Central memory CD8-positive, alpha-beta T cell (primary cell): ENCODE measurements around the gene MYEF2.

Source experiments
- ATAC-seq: fragments of 150-1000 bp; cut with Tn5 transposase; replicated peaks from 2 replicates; pipeline ENCODE4 v1.10.0; 2022; ENCODE audit warnings: mild to moderate bottlenecking, moderate FRiP score, moderate number of reproducible peaks; ENCODE audit not compliant: poor library complexity, severe bottlenecking; ENCODE audit errors: extremely low read depth
- DNase-seq, 2 donors: peaks; one replicate each; pipeline ENCODE4 v3.0.0; 2021; ENCODE audit warnings: low spot score in 2 of 2
- H3K27ac Mint-ChIP-seq: one replicate; pipeline ENCODE4 v1.8.0; 2022; ENCODE audit warnings: low read depth, mild to moderate bottlenecking, moderate library complexity, mixed read lengths
- H3K27me3 Mint-ChIP-seq: one replicate; pipeline ENCODE4 v1.8.0; 2022; ENCODE audit warnings: mixed read lengths
- H3K36me3 Mint-ChIP-seq: one replicate; pipeline ENCODE4 v1.8.0; 2022; ENCODE audit warnings: mild to moderate bottlenecking, moderate library complexity, mixed read lengths; ENCODE audit not compliant: insufficient read depth
- H3K4me1 Mint-ChIP-seq: one replicate; pipeline ENCODE4 v1.8.0; 2022; ENCODE audit warnings: mixed read lengths
- H3K4me3 Mint-ChIP-seq: one replicate; pipeline ENCODE4 v1.8.0; 2022; ENCODE audit warnings: mild to moderate bottlenecking, moderate library complexity, mixed read lengths
- H3K9me3 Mint-ChIP-seq: one replicate; pipeline ENCODE4 v1.8.0; 2022; ENCODE audit warnings: mixed read lengths

The MYEF2 gene

DNA sequence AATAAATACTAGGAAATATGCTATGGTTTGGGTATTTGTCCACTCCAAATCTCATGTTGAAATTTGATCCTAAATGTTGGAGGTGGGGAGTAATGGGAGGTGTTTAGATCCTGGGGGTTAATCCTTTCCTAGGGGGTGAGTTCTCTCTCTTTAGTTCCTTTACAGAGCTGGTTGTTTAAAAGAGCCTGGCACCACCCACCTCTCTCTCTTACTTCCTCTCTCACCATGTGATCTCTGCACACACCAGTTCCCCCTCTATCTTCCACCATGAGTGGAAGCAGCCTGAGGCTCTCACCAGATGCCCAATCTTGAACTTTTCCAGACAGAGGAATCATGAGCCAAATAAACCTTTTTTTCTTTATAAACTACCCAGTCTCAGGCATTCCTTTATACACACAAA lies 46.8 kb downstream of the MYEF2 start:
- no peaks in the 10 kb centered on the region for H3K36me3 Mint-ChIP-seq
- DNase-seq: no peak

DNA sequence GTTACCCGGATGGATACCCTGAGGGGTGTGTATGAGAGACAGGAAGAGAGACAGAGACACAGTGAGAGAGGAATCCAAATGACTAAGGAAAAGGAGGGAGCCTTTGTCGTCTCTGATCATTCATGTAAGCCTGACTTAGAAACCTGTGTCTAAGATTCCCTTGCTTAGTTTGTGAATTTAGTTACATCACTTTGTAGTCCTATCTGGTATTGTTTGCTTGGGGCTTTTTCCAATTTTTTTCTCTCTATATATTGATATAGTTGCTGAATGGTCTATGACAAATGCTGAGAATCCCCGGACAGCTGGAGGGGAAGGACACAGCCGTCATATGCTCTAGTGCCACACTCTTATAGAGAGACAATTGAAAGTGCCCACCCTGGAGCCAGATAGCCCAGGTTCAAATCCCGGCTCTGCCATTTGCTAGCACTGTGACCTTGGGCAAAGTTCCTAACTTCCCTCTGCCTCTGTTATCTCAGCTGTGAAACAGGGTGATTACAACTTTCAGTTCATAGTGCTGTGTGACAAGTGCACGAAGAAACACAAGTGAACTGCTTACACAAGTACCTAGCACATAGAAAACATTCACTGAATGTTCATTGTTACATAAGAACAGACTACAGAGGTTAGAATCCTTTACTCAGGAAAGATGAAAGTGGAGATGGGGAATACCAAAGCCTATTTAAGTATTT lies 51.3 kb downstream of the MYEF2 start:
- Mint-ChIP-seq H3K27me3 (peaks cover 10% of the 10 kb centered on the region), H3K4me1 (no peaks in the 10 kb centered on the region), H3K36me3 (no peaks in the 10 kb centered on the region), H3K4me3 (no peak overlapping the region), H3K9me3 (no peaks in the 10 kb centered on the region), H3K27ac (no peak overlapping the region)
- ATAC-seq (no peak), DNase-seq (no peak)

More for the DNA sequence above, 46.8 kb downstream of the MYEF2 start:
- Mint-ChIP-seq H3K4me1 (no peaks in the 10 kb centered on the region), H3K4me3 (no peak overlapping the region), H3K27me3 (peaks cover 2% of the 10 kb centered on the region), H3K9me3 (no peaks in the 10 kb centered on the region), H3K27ac (no peak overlapping the region)
- no peak for ATAC-seq

DNA sequence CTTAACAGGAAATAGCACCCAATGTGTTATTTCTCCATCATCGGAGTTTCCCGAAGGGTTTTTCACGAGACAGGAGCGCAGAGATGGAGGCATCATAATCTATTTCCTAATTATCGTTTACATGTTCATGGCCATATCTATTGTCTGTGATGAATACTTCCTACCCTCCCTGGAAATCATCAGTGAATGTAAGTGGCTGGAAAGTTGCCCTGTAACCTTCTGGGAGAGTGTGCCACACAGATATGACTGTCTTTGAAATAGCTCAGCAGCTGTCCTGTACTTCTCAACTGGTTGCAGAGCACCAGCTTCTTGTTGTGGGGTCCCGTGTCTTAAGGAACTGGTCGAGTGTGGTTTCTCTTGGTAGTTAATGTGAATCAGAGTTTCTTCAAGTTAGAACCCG lies 56.2 kb downstream of the MYEF2 start:
- ATAC-seq: no peak
- DNase-seq: no peak
- Mint-ChIP-seq H3K27me3 (peaks cover 17% of the 10 kb centered on the region), H3K36me3 (no peaks in the 10 kb centered on the region), H3K27ac (no peak overlapping the region), H3K4me3 (no peak overlapping the region), H3K9me3 (peaks cover 5% of the 10 kb centered on the region), H3K4me1 (no peaks in the 10 kb centered on the region)

DNA sequence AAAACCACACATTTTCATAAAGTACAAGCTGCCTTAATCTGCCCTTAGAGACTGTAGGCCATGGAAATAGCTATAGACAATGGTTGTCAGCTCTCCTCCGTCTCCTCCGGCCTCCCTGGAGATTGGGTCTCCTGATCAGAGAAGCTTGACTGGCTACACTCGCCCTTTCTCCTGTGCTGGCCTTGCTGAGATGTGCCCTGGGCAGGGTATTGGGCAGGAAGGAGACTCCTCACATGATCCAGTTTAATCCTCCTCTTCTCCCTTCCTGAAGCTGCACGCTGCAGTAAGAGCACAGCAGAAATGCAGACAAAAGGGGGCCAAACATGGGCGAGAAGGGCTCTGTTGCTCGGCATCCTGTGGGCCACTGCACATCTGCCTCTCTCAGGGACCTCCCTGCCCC lies 57.4 kb downstream of the MYEF2 start, which contains the start of gene SLC24A5:
Gene SLC24A5, plus strand, starts transcription at position 246 of the 400 bp plus-strand sequence. Its CDS starts 55 bp downstream, at position 301.
- DNase-seq: no peak
- Mint-ChIP-seq H3K27ac (no peak within 1 kb of the TSS), H3K27me3 (peaks cover 20% of the 10 kb centered on the region), H3K9me3 (peaks cover 5% of the 10 kb centered on the region), H3K36me3 (no peaks in the 10 kb centered on the region), H3K4me3 (no peak within 1 kb of the TSS), H3K4me1 (no peaks in the 10 kb centered on the region)
- no peak for ATAC-seq

DNA sequence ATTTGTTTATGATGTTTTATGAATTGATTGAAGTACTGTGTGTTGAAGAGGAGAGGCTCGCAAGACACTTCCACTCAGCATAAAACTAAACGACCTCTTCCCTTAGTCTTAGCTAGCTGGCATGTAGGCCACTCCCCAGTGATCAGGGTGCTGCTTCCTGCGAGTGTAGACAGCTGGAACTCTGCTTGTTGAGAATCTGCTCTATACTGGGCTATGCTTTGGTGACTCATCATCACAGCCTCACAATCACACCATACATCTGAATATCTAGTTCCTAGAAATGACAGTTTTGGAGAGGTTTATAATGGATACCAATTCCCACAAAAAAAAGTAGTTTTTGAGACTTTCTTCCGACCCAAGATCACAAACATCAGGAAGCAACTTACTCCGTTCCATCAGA lies 58.8 kb downstream of the MYEF2 start:
- H3K4me1 Mint-ChIP-seq: no peaks in the 10 kb centered on the region
- H3K27ac Mint-ChIP-seq: no peak overlapping the region
- peaks cover 33% of the 10 kb centered on the region for H3K27me3 Mint-ChIP-seq
- H3K36me3 Mint-ChIP-seq: no peaks in the 10 kb centered on the region
- H3K4me3 Mint-ChIP-seq: no peak overlapping the region
- ATAC-seq (no peak), DNase-seq (no peak)
- peaks cover 5% of the 10 kb centered on the region for H3K9me3 Mint-ChIP-seq

DNA sequence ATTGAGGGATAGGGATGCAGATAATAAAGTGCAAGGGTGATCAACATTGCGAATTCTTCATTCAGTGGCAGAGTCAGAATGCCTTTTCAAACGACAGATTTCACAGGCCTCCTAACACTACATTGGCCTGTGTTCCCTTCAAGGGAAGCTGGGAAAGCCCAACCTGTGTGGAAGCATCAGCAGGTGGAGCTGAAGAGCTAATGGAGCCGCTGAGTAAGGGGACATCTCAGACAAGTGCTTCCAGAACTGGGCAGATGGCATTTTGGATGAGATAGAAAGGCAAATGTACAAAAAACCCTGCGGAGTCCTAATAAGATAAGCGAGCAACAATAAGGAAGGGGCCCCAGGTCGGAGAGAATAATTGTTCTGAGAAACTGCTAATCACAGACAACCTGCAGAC lies 65.9 kb downstream of the MYEF2 start:
- H3K27me3 Mint-ChIP-seq: peaks cover 47% of the 10 kb centered on the region
- H3K4me1 Mint-ChIP-seq: no peaks in the 10 kb centered on the region
- DNase-seq: no peak

DNA sequence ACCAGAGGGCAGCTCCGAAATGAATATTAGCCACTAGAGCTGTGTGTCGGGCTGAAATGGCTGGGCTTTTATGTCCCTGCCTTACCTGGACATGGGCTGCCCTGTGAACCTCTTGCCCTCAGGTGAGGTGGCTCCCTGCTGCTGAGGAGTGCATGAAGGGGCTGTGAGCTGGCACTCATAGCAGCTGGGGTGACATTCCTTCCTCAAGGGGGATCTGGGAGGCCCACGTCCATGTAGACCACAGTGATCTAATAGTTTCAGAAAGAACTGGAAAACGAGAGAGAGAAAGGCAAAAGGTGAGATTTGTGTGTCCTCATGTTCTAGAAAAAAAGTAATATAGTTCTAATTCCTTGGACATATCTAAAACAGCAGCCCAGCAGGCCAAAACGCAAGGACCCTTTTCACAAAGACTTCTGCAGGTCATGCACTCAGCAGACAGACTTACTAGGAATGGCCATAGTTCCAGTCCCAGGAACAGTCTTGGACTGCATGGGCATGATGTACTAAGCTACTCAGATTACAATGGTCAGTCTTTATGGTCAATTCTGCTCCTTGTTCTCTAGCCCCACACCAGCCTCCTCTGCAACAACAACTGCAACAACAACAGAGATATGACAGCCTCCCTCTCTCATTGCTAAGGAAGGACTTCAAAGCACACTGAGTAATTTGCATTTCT lies 68.1 kb downstream of the MYEF2 start:
- Mint-ChIP-seq H3K4me1 (no peaks in the 10 kb centered on the region), H3K36me3 (no peaks in the 10 kb centered on the region), H3K4me3 (no peak overlapping the region), H3K9me3 (no peaks in the 10 kb centered on the region), H3K27ac (no peak overlapping the region), H3K27me3 (peaks cover 49% of the 10 kb centered on the region)
- ATAC-seq (no peak), DNase-seq (no peak)

More for the DNA sequence above, 65.9 kb downstream of the MYEF2 start:
- no peaks in the 10 kb centered on the region for H3K9me3 Mint-ChIP-seq
- ATAC-seq: no peak
- H3K27ac Mint-ChIP-seq: no peak overlapping the region
- H3K36me3 Mint-ChIP-seq: no peaks in the 10 kb centered on the region
- H3K4me3 Mint-ChIP-seq: no peak overlapping the region

DNA sequence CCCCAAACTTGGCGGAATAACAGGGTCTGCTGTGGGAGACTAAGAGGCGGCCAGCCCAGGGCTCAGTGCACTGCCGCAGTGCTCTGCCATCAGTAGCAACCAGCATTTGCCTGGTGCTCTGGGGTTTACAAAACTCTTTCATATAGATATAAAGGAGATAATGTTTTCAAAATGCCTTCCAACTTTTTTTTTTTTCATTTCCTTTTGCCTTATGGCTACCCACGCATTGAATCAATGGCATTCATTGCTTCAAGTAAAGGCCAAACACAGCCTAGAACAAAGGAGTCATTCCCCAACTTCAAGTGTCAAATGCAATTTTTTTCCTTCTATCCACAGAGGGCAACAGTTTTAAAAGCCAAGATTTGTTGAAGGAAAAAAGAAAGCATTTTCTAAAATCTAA lies 68.9 kb downstream of the MYEF2 start:
- Mint-ChIP-seq H3K9me3 (no peaks in the 10 kb centered on the region), H3K36me3 (no peaks in the 10 kb centered on the region), H3K27me3 (peaks cover 41% of the 10 kb centered on the region), H3K27ac (no peak overlapping the region), H3K4me3 (no peak overlapping the region), H3K4me1 (no peaks in the 10 kb centered on the region)
- DNase-seq: no peak
- ATAC-seq: no peak

DNA sequence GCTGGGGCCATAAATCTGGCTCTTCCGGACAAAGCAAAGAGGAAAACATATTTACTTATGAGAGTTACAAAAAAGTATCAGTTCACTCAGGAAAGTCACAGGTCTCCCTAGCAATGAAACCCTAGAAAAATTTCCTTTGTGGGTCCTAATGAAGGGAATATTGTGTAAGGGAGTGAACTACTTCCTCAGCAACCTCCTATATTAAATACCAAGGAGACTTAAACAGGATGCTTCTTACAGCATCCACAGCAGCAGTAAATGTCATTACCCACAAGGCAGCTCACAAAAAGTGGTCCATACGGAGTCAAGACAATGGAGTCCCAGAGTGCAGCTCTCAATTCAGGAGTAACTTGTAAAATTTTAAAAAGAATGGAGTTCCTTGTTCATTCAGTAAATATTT lies 72.2 kb downstream of the MYEF2 start:
- Mint-ChIP-seq H3K4me3 (no peak overlapping the region), H3K27ac (no peak overlapping the region), H3K27me3 (peaks cover 42% of the 10 kb centered on the region), H3K4me1 (no peaks in the 10 kb centered on the region), H3K36me3 (no peaks in the 10 kb centered on the region), H3K9me3 (no peaks in the 10 kb centered on the region)
- ATAC-seq (no peak), DNase-seq (no peak)

DNA sequence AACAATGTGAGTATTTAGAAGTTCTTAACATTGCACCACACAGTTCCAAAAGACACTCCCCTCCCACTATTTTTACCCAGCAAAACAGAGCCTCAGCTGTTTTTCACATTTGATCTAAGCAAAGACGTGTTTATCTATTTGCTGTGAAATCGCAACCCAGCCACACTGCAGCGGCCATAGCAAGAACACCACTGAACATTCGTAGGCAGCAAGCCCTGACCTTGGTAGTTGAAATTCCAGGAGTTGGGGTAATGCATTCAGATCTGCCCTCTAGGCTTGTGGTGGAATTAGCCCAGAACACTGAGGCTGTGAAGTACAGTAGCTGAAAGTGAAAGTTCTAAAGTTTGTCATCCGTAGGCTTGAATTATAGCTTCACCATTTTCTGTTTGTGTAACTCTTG lies 74.4 kb downstream of the MYEF2 start:
- no peak overlapping the region for H3K4me3 Mint-ChIP-seq
- no peaks in the 10 kb centered on the region for H3K4me1 Mint-ChIP-seq
- H3K9me3 Mint-ChIP-seq: no peaks in the 10 kb centered on the region
- H3K36me3 Mint-ChIP-seq: no peaks in the 10 kb centered on the region
- no peak overlapping the region for H3K27ac Mint-ChIP-seq
- DNase-seq (no peak), ATAC-seq (no peak)
- H3K27me3 Mint-ChIP-seq: peaks cover 39% of the 10 kb centered on the region

DNA sequence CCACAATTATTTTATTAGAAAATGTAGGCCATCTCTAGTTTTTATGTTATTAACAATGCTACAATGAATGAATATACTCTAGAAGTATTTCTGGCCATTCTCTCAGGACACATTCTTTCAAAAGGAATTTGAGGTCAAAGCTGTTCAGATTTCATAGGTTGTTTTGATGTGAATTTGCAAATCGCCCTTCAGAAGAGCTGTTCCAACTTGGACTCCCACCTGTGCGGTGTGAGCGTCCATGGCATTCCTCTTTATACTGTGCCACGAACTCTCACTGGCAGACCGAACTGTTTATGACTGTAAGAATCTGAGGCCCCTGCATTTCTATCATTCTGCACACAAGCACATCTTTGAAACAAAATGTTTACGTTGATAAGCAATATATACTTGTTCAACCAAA lies 75.9 kb downstream of the MYEF2 start:
- ATAC-seq (no peak), DNase-seq (no peak)
- peaks cover 33% of the 10 kb centered on the region for H3K27me3 Mint-ChIP-seq
- H3K4me1 Mint-ChIP-seq: no peaks in the 10 kb centered on the region
- no peak overlapping the region for H3K27ac Mint-ChIP-seq
- no peaks in the 10 kb centered on the region for H3K36me3 Mint-ChIP-seq
- H3K4me3 Mint-ChIP-seq: no peak overlapping the region
- no peaks in the 10 kb centered on the region for H3K9me3 Mint-ChIP-seq

DNA sequence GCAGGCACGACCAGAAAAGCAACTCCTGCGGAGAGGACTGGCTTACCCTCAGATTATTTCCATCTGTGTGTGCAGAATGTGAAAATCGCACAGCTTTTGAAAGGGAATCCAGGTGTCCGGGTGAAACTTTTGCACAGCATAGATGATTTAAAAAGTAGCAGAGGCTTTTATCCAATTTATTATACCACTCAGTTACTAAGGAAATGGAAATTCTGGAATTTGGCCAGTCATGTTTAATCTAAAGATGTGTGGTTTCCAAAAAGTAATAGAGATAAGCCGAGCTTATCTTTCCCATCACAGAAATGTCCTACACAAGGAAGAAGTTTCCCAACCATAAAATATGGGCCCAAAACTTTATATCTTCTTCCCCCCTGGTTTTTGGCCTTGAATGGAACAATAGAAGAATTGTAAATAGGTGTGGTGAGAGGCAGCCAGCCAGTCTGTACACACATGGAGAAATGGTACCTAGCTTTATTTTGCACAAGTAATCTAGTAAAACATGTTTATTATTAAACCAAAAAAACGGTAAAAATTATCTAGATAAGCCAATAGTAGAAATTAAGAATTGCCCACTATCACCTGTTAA lies 76.6 kb downstream of the MYEF2 start:
- no peaks in the 10 kb centered on the region for H3K36me3 Mint-ChIP-seq
- no peaks in the 10 kb centered on the region for H3K9me3 Mint-ChIP-seq
- ATAC-seq (no peak), DNase-seq (no peak)
- H3K4me3 Mint-ChIP-seq: no peak overlapping the region
- H3K4me1 Mint-ChIP-seq: no peaks in the 10 kb centered on the region
- no peak overlapping the region for H3K27ac Mint-ChIP-seq
- H3K27me3 Mint-ChIP-seq: peaks cover 26% of the 10 kb centered on the region

DNA sequence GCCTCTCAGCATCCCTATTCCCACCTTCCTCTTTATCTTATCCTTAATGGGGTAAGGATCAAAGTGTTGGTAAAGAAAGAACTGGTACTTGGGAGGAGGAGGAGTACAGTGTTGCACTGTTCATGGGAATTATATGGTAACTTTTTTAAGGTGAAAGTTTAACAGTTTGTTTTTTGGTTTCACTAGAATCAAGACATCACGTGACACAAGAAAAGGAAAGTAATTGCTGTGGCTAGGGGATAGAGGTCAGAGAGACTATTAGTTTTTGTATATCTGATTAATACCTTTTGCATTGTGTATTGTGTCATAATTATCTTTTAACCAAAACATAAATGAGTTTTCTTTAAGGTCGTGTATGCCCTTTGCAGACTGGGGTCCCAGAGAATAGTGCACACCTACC lies 80.8 kb downstream of the MYEF2 start:
- no peak for ATAC-seq
- Mint-ChIP-seq H3K27me3 (peaks cover 25% of the 10 kb centered on the region), H3K4me3 (no peak overlapping the region), H3K4me1 (no peaks in the 10 kb centered on the region), H3K9me3 (no peaks in the 10 kb centered on the region), H3K36me3 (no peaks in the 10 kb centered on the region), H3K27ac (no peak overlapping the region)
- no peak for DNase-seq
